ENCODE measurements around the gene TOR4A. TPM values are rescaled to one million over a fixed set of nuclear protein-coding genes. Genes with fewer than 3 reads are reported as not detected.

Gene TOR4A
- polyA plus RNA-seq, 4 donors: 3.4 to 21.5 (median 15.4) TPM

DNA sequence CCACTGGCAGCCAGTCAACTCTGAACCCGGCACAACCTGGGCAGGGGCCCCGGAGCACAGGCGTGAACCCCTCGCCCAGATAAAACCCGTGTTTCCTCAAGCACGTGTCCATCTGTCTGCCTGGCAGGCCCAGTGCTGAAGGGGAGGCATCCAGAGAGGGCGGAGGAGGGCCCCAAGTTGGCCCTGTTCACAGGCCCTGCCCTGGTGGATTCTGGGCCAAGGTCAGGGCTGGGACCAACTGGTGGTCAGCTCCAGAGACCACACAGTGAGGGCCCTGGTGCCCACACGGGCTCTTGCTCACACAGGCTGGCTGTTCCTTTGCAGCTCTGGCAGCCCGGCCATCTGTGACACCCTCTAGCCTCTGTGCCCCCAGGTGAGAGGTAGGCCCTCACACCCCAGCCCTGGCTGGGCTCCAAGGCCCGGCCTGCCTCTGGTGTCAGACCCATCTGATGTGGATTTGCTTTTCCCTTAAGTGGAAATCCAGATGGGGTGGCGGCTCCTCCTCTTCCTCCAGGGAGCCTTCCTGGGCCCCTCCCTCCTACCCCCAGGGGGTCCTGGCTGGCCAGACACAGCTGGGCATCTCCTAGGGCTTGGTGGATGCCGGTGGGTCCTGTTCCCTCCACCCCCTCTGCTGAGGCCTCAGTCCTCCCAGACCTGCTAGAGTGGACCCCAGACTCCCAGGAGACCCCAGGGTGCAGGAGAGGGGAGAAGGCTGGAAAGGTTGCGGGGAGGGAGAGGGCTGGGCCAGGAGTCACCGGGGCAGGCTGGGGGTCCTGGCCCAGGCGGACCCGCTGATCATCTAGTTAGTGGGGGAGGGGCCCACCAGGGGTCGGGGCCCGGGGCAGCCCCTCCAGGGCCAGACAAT, 27.0 kb upstream of the TOR4A start:
- DNase-seq (no peak), FAIRE-seq (no peak)
- Histone ChIP-seq H3K4me3 (ENCODE audit: low read depth in 1 of 3, low read length in 3 of 3) (no peak overlapping the region), H3K27ac (ENCODE audit: low read depth in 1 of 3, low read length in 2 of 3) (no peak overlapping the region), H3K36me3 (ENCODE audit: control insufficient read depth in 3 of 3, insufficient read depth in 2 of 3, low read depth in 1 of 3, low read length in 3 of 3) (no peaks in the 10 kb centered on the region), H3K4me1 (ENCODE audit: control insufficient read depth in 3 of 3, insufficient read depth in 2 of 3, low read depth in 1 of 3, low read length in 2 of 3) (peaks cover 0 to 24% (median 3%) of the 10 kb centered on the region in 3 donors), H3K9me3 (ENCODE audit: control insufficient read depth in 2 of 2, insufficient read depth in 1 of 2, low read depth in 1 of 2, low read length in 1 of 2) (no peaks in the 10 kb centered on the region), H3K27me3 (ENCODE audit: control insufficient read depth in 3 of 3, insufficient read depth in 3 of 3, low read length in 3 of 3) (no peaks in the 10 kb centered on the region)
- 47 to 61% (median 54%) methylated on average over 14 to 18 of the region's 18 CpGs for WGBS, 3 donors

DNA sequence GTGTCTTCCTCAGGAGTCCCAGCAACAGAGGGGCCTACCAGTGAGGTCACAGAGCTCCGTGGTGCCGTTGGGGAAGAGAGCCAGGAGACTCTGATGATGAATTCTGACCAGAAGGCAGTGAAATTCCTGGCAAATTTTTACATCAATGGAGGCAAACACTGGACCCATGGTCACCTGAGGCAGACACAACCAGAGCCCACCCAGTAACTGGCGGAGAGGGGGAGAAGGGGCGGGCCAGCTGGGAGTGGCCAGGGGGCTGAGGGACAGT, 26.4 kb upstream of the TOR4A start, which contains the start of gene STPG3:
TSS of gene STPG3 (plus strand) at position 93 of the 268 bp plus-strand sequence. CDS start at position 94, 1 bp downstream.
- no peak within 1 kb of the TSS for H3K27ac ChIP-seq (ENCODE audit: low read depth in 1 of 3, low read length in 2 of 3)
- no peaks in the 10 kb centered on the region for H3K9me3 ChIP-seq (ENCODE audit: control insufficient read depth in 2 of 2, insufficient read depth in 1 of 2, low read depth in 1 of 2, low read length in 1 of 2)
- H3K4me3 ChIP-seq (ENCODE audit: low read depth in 1 of 3, low read length in 3 of 3): no peak within 1 kb of the TSS
- no peak for FAIRE-seq
- no peaks in the 10 kb centered on the region for H3K27me3 ChIP-seq (ENCODE audit: control insufficient read depth in 3 of 3, insufficient read depth in 3 of 3, low read length in 3 of 3)
- H3K36me3 ChIP-seq (ENCODE audit: control insufficient read depth in 3 of 3, insufficient read depth in 2 of 3, low read depth in 1 of 3, low read length in 3 of 3): peaks cover 0 to 2% (median 0%) of the 10 kb centered on the region in 3 donors
- 65 to 78% (median 68%) methylated on average over 2 to 4 of the region's 4 CpGs for WGBS, 3 donors
- no peak for DNase-seq
- peaks cover 3 to 26% (median 4%) of the 10 kb centered on the region in 3 donors for H3K4me1 ChIP-seq (ENCODE audit: control insufficient read depth in 3 of 3, insufficient read depth in 2 of 3, low read depth in 1 of 3, low read length in 2 of 3)

DNA sequence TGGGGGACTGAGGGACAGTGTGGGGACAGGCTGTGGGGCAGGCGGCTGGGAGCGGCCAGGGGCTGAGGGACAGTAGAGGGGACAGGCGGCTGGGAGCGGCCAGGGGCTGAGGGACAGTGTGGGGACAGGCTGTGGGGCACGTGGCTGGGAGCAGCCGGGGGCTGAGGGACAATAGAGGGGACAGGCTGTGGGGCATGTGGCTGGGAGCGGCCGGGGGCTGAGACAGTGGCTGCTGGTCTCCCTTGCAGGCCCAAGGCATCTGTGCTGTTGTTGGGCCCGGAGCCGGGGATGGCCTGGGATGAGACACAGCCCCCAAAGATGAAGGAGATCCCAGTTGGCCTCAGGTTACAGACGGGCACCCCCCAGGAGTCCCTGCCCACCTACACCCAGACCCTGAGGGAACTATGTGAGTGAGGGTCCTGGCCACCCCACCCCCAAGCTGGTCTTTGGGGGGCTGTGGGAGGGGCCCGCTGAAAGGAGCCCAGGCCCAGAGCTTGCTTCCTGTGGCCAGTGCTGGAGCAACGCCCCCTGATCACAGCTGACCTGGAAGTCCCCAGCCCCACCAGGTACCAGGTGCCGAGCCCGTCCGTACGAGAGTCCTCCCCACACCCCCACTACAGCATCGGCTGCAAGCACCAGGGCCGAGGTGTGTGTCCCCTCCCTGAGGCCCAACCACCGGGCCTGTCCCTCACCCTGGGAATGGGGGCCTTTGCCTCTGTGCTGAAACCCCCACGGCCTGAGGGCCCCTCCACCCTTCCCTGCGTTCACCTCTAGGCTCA, 25.8 kb upstream of the TOR4A start:
- H3K4me1 ChIP-seq (ENCODE audit: control insufficient read depth in 3 of 3, insufficient read depth in 2 of 3, low read depth in 1 of 3, low read length in 2 of 3): peaks cover 7 to 31% (median 8%) of the 10 kb centered on the region in 3 donors
- no peak for DNase-seq
- FAIRE-seq: no peak
- H3K36me3 ChIP-seq (ENCODE audit: control insufficient read depth in 3 of 3, insufficient read depth in 2 of 3, low read depth in 1 of 3, low read length in 3 of 3): peaks cover 0 to 7% (median 0%) of the 10 kb centered on the region in 3 donors
- no peaks in the 10 kb centered on the region for H3K27me3 ChIP-seq (ENCODE audit: control insufficient read depth in 3 of 3, insufficient read depth in 3 of 3, low read length in 3 of 3)
- H3K4me3 ChIP-seq (ENCODE audit: low read depth in 1 of 3, low read length in 3 of 3): no peak overlapping the region
- H3K27ac ChIP-seq (ENCODE audit: low read depth in 1 of 3, low read length in 2 of 3): no peak overlapping the region
- H3K9me3 ChIP-seq (ENCODE audit: control insufficient read depth in 2 of 2, insufficient read depth in 1 of 2, low read depth in 1 of 2, low read length in 1 of 2): no peaks in the 10 kb centered on the region
- WGBS, 3 donors: 76 to 85% (median 84%) methylated on average over 16 to 22 of the region's 22 CpGs

DNA sequence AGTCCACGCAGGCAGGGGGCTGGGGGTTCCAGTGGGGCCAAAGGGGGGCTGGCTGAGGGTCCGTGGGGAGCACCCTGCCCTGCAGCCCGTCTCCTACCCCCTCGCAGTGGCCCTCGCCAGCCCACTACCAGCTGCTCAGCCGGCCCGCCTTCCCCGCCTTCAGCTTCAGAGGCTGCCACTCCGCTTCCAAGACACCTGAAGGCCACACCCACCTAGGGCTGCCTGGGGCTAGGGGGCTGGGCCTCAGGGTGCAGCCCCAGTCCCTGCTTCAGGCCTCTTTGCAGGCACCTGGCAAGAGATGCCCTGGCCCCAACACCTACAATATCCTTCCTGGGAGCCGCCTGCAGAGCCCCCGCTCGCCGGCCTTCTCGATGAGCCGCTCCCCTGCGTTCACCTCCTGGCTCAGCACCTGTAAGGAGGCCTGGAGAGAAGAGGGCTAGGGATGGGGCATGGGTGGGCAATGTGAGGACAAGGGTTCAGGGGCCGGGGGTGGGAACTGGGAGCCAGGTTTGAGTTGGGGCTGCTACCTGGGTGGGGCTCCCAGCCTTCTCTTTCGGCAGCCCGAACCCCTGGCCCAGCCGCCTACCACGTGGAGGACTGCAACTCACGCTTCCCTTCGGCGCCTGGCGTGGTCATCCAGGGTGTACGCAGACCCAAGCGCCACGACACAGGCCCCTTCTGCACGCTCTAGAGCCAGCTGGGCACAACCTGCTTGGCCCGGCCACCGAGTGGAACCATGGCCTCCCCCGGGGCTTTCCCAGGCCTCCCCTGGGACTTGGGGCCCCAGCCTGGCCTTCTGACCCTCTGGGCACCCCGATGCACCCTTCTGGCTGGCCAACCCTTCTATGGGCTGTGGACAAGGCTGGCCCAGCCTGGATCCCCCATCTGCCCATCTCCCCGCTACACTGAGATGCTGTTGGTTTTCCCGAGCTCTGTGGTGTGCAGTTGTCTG, 24.7 kb upstream of the TOR4A start:
- no peaks in the 10 kb centered on the region for H3K27me3 ChIP-seq (ENCODE audit: control insufficient read depth in 3 of 3, insufficient read depth in 3 of 3, low read length in 3 of 3)
- FAIRE-seq (no peak), DNase-seq (peak; percentile 60 to 83)
- H3K27ac ChIP-seq (ENCODE audit: low read depth in 1 of 3, low read length in 2 of 3): no peak overlapping the region
- H3K36me3 ChIP-seq (ENCODE audit: control insufficient read depth in 3 of 3, insufficient read depth in 2 of 3, low read depth in 1 of 3, low read length in 3 of 3): peaks cover 0 to 15% (median 0%) of the 10 kb centered on the region in 3 donors
- H3K4me1 ChIP-seq (ENCODE audit: control insufficient read depth in 3 of 3, insufficient read depth in 2 of 3, low read depth in 1 of 3, low read length in 2 of 3): peaks cover 8 to 32% (median 8%) of the 10 kb centered on the region in 3 donors
- 44 to 70% (median 62%) methylated on average over 28 to 35 of the region's 35 CpGs for WGBS, 3 donors
- H3K9me3 ChIP-seq (ENCODE audit: control insufficient read depth in 2 of 2, insufficient read depth in 1 of 2, low read depth in 1 of 2, low read length in 1 of 2): no peaks in the 10 kb centered on the region
- H3K4me3 ChIP-seq (ENCODE audit: low read depth in 1 of 3, low read length in 3 of 3): no peak overlapping the region

DNA sequence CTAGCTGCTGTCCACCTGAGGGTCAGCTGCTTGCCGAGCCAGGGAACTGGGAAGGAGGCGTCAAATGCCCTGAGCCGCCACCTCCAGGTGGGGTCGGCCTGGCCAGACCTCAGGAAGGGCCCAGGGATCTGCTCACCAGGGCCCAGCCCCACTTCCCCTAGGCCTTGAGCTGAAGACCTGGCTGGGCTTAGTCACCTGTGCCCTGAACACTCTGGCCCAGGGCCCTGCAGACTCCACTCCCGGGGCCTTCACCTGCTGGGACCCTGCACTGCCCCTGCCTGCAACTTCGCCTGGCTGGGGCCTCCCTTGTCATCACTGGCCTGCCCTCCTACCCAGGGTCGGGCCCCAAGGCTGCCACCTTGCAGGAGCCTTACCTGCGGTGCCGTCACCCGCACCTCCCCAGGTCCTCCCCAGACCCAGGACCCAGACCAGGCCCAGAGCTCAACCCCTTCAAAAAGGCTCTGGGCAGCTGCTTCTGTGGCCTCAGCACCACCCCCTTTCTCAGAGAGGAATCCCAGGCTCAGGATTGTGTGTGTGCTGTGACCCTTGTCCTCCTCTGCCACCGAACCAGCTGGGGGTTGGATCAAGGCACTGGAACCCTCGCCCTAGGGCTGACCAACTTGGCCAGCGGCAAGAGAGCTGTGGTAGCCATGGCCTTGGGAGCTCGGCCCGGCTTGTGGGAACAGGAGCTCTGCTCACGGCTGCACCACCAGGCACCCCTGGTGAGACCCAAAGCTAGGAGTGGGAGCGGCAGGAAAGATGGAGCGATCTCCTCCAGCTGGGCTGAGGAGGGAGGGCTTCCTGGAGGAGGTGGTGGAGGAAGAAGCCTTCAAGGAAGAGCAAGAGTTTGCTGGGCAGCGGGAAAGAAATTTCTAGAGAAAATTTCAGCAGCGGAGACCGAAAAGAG, 23.6 kb upstream of the TOR4A start:
- 20 to 55% (median 45%) methylated on average over 20 to 21 of the region's 21 CpGs for WGBS, 3 donors
- Histone ChIP-seq H3K9me3 (ENCODE audit: control insufficient read depth in 2 of 2, insufficient read depth in 1 of 2, low read depth in 1 of 2, low read length in 1 of 2) (no peaks in the 10 kb centered on the region), H3K4me3 (ENCODE audit: low read depth in 1 of 3, low read length in 3 of 3) (peak overlapping the region; percentile 66 to 92 (median 92)), H3K4me1 (ENCODE audit: control insufficient read depth in 3 of 3, insufficient read depth in 2 of 3, low read depth in 1 of 3, low read length in 2 of 3) (peaks cover 8 to 32% (median 8%) of the 10 kb centered on the region in 3 donors), H3K27ac (ENCODE audit: low read depth in 1 of 3, low read length in 2 of 3) (peak overlapping the region; percentile 79 to 92 (median 89)), H3K36me3 (ENCODE audit: control insufficient read depth in 3 of 3, insufficient read depth in 2 of 3, low read depth in 1 of 3, low read length in 3 of 3) (peaks cover 0 to 27% (median 3%) of the 10 kb centered on the region in 3 donors), H3K27me3 (ENCODE audit: control insufficient read depth in 3 of 3, insufficient read depth in 3 of 3, low read length in 3 of 3) (no peaks in the 10 kb centered on the region)
- DNase-seq (peak; percentile 69 to 79), FAIRE-seq (no peak)

DNA sequence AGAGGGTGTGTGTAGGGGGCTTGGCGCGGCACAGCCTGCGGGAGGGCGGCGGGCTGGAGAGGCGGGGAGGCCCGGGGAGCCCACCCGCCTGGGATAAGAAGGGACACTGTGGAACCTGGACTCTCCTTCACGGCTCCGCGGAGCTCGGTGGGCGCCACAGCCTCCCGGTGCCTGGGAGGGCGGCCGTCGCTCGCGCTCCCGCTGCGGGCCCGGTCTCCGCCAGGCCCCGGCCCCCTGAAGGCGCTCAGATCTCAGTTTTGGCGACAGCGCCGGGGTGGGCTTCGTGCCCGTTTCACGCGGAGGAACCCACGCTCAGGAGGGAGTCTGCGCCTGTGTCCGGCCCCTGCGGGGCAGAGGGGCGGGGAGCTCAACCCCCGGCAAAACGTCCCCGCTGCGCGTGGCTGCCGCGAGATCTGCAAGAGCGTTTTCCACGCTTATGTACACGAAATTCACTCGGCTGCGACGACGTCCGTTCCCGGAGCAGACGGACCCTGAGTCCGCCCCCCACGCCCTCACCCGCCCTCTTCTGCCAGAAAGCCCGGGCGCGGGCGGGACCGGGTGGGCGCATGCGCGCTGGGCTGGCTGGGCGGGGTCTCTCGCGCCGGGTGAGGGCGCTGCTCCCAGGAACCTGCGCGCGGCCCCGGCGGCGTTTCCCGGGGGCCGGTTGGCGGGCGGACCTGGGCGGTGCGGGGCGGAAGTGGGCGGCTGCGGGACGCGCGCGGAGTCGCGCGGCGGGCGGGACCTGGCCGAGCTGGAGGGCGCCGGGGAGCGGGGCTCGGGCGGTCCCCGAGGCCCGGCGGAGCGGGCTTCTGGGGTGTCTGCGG, 22.7 kb upstream of the TOR4A start, which contains the start of gene NELFB:
TSS of gene NELFB (plus strand) at position 704 of the 824 bp plus-strand sequence.
- no peaks in the 10 kb centered on the region for H3K27me3 ChIP-seq (ENCODE audit: control insufficient read depth in 3 of 3, insufficient read depth in 3 of 3, low read length in 3 of 3)
- H3K36me3 ChIP-seq (ENCODE audit: control insufficient read depth in 3 of 3, insufficient read depth in 2 of 3, low read depth in 1 of 3, low read length in 3 of 3): peaks cover 0 to 31% (median 6%) of the 10 kb centered on the region in 3 donors
- no peaks in the 10 kb centered on the region for H3K9me3 ChIP-seq (ENCODE audit: control insufficient read depth in 2 of 2, insufficient read depth in 1 of 2, low read depth in 1 of 2, low read length in 1 of 2)
- peak within 1 kb of the TSS; percentile 66 to 92 (median 92) for H3K4me3 ChIP-seq (ENCODE audit: low read depth in 1 of 3, low read length in 3 of 3)
- WGBS, 3 donors: 1 to 3% (median 1%) methylated on average over 47 to 105 of the region's 105 CpGs
- FAIRE-seq (no peak), DNase-seq (peak; percentile 92 to 96)
- peaks cover 8 to 32% (median 8%) of the 10 kb centered on the region in 3 donors for H3K4me1 ChIP-seq (ENCODE audit: control insufficient read depth in 3 of 3, insufficient read depth in 2 of 3, low read depth in 1 of 3, low read length in 2 of 3)
- H3K27ac ChIP-seq (ENCODE audit: low read depth in 1 of 3, low read length in 2 of 3): peak within 1 kb of the TSS; percentile 79 to 92 (median 89)

Measured in small intestine (tissue), 7 donors.